Ascending aorta (tissue), 2 donors: ENCODE measurements around the gene ADK. TPM values are rescaled to one million over a fixed set of nuclear protein-coding genes. Genes with fewer than 3 reads are reported as not detected.

ENCODE experiments used
- DNase-seq, 2 donors: peaks; one replicate each; pipeline ENCODE4 v3.0.0-alpha.2; 2019; ENCODE audit warnings: low spot score in 2 of 2
- H3K27ac ChIP-seq, 2 donors: fragments of 200-600 bp; sonication (generic); one replicate each; pipeline ENCODE4 v1.5.1; 2016 to 2017; ENCODE audit warnings: mild to moderate bottlenecking in 1 of 2
- H3K27me3 ChIP-seq: fragments of 200-600 bp; sonication (generic); one replicate; pipeline ENCODE4 v1.5.1; 2017
- H3K36me3 ChIP-seq, 2 donors: fragments of 200-600 bp; sonication (generic); one replicate each; pipeline ENCODE4 v1.5.1; 2016
- H3K4me1 ChIP-seq, 2 donors: fragments of 200-600 bp; sonication (generic); one replicate each; pipeline ENCODE4 v1.5.1; 2016 to 2017; ENCODE audit warnings: mild to moderate bottlenecking in 1 of 2
- H3K4me3 ChIP-seq, 2 donors: fragments of 200-600 bp; sonication (generic); one replicate each; pipeline ENCODE4 v1.5.1; 2016 to 2017; ENCODE audit warnings: mild to moderate bottlenecking in 1 of 2
- H3K9me3 ChIP-seq, 2 donors: fragments of 200-600 bp; sonication (generic); one replicate each; pipeline ENCODE4 v1.5.1; 2016
- CTCF ChIP-seq, 3 experiments: fragments of 200-600 bp in 2 of 3; fragments of 450-650 bp in 1 of 3; sonication (generic) in 2 of 3; IDR thresholded peaks; one replicate each; pipeline ENCODE4 v1.5.1; 2016 to 2019; ENCODE audit warnings: antibody characterized with exemption in 3 of 3, mild to moderate bottlenecking in 1 of 3, moderate library complexity in 1 of 3
- intact Hi-C: fragments of 100-400 bp; cut with DNase I; formaldehyde crosslinking; loops from one replicate; pipeline ENCODE4 v1.15.1; 2023
- total RNA-seq: library from RNA; depleted of rRNA; stranded (reverse); fragments of >200 nt; gene quantifications from one replicate; pipeline ENCODE4 v1.1.0, GENCODE V29; 2016

ADK gene
- total RNA-seq, 1 donor from 2014 or later: 2.4 TPM

DNA sequence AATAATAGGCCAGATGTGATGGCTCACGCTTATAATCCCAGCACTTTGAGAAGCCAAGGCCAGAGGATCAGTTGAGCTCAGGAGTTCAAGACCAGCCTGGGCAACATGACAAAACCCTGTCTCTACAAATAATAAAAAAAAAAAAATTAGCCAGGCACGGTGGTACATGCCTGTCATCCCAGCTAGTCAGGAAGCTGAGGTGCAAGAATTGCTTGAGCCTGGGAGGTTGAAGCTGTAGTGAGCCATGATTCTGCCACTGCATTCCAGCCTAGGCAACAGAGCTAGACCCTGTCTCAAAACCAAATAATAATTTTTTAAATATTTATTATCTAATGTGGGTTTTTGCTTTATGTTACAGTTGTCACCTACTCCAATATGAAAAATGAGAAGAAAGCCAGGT is 178.9 kb downstream of the ADK start:
- DNase-seq: no peak
- intact Hi-C loops: loop anchor here (10.0 kb wide), 1 partner anchor 55 kb away; no protein-coding TSS in a partner anchor
- TF ChIP-seq CTCF (IDR thresholded peaks at IDR 0.05): no peak
- no peaks in the 10 kb centered on the region for H3K9me3 ChIP-seq
- H3K36me3 ChIP-seq: no peaks in the 10 kb centered on the region
- no peak overlapping the region for H3K4me3 ChIP-seq
- H3K27ac ChIP-seq: no peak overlapping the region
- H3K4me1 ChIP-seq: no peaks in the 10 kb centered on the region
- no peaks in the 10 kb centered on the region for H3K27me3 ChIP-seq

DNA sequence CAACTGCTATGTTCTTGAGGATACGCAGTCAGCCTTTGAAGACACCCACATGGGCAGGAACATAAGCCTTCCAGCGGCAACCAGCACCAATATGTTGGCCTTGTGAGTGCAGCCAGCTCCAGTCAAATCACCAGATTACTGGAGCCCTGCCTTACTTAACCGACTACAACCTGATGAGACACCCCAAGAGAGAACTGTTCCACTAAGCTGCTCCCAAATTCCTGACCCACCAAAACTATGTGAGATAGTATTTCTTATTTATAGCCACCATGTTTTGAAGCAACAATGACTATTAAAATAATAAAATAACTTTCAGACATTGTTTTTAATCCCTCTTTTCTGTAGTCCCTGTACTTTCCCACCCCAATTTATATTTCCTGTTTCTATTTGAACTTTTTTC is 179.6 kb downstream of the ADK start:
- TF ChIP-seq CTCF (IDR thresholded peaks at IDR 0.05): no peak
- intact Hi-C loops: no loop called here
- no peak for DNase-seq

DNA sequence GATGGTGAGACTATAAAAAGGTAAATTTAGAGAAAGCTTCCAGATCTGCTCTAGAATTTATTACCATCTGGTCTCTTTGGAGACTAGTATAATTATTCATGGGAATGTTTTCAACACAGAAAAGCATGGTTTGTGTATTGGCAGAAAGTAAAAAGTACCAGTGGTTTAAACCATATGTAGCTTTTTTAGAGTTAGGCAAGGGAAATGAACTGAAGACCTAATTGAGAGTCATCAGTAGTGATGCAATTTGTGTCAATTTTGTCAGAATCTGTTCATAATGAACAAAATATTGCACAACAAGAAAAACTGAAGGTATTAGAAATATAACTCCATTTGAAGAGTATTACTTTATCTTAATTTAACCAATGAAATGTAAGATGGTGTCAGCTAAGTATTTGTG is 181.4 kb downstream of the ADK start:
- no peaks in the 10 kb centered on the region for H3K27me3 ChIP-seq
- no peaks in the 10 kb centered on the region for H3K4me1 ChIP-seq
- no peak for DNase-seq
- no peaks in the 10 kb centered on the region for H3K36me3 ChIP-seq
- H3K4me3 ChIP-seq: no peak overlapping the region
- TF ChIP-seq CTCF (IDR thresholded peaks at IDR 0.05): no peak
- H3K9me3 ChIP-seq: no peaks in the 10 kb centered on the region
- intact Hi-C loops: no loop called here
- no peak overlapping the region for H3K27ac ChIP-seq

More for the DNA sequence above, 179.6 kb downstream of the ADK start:
- no peaks in the 10 kb centered on the region for H3K36me3 ChIP-seq
- H3K4me3 ChIP-seq: no peak overlapping the region
- no peak overlapping the region for H3K27ac ChIP-seq
- H3K4me1 ChIP-seq: no peaks in the 10 kb centered on the region
- no peaks in the 10 kb centered on the region for H3K9me3 ChIP-seq
- H3K27me3 ChIP-seq: no peaks in the 10 kb centered on the region

- Histone ChIP-seq H3K27ac (no peak overlapping the region), H3K4me1 (no peaks in the 10 kb centered on the region), H3K9me3 (no peaks in the 10 kb centered on the region), H3K27me3 (no peaks in the 10 kb centered on the region), H3K36me3 (no peaks in the 10 kb centered on the region), H3K4me3 (no peak overlapping the region)
- DNase-seq: no peak
- intact Hi-C loops: no loop called here
- TF ChIP-seq CTCF (IDR thresholded peaks at IDR 0.05): no peak
Measured at GRCh38 chr10:74333174-74333573, 182.2 kb downstream of the ADK start.

DNA sequence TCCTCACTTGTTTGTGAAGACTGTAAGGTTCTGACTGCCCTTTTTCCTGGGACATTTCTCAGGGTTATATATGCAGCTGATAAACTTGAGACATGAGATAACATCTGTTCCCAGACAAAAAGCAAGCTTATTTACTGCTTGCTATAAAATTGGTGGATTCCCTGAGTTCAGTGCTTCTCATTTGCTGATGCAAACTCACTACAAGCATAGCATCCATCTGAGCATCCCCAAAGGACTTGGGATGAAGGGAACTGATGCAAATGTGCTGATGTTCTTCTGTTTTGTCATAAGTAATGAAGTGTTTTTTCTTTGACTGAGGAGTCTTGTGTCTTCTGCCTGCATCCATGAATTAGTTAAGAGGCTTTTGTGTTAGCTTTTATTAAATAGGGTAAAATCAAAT is 183.2 kb downstream of the ADK start:
- Histone ChIP-seq H3K9me3 (no peaks in the 10 kb centered on the region), H3K36me3 (no peaks in the 10 kb centered on the region)
- intact Hi-C loops: no loop called here

More for the DNA sequence above, 183.2 kb downstream of the ADK start:
- TF ChIP-seq CTCF (IDR thresholded peaks at IDR 0.05): no peak
- Histone ChIP-seq H3K27ac (no peak overlapping the region), H3K4me3 (no peak overlapping the region), H3K4me1 (no peaks in the 10 kb centered on the region), H3K27me3 (no peaks in the 10 kb centered on the region)
- DNase-seq: no peak
